Liver (tissue), 3 donors: ENCODE data around the gene STK35.

Experiments used
- ATF3 ChIP-seq: IDR thresholded peaks from 2 replicates; pipeline ENCODE4 v1.6.1; 2016; ENCODE audit warnings: antibody characterized with exemption
- CTCF ChIP-seq: fragments of 150-350 bp; IDR thresholded peaks from 2 replicates; pipeline ENCODE4 v1.5.1; 2017; ENCODE audit warnings: improper control_type of control experiment, low read depth, low read length; ENCODE audit not compliant: missing input control
- EGR1 ChIP-seq, 2 donors: IDR thresholded peaks; 2 replicates each; pipeline ENCODE4 v1.6.1; 2016 to 2018; ENCODE audit warnings: antibody characterized with exemption in 2 of 2, low read depth in 2 of 2
- FOXA1 ChIP-seq: IDR thresholded peaks from 2 replicates; pipeline ENCODE4 v1.6.1; 2016; ENCODE audit warnings: antibody characterized with exemption
- FOXA2 ChIP-seq: IDR thresholded peaks from 2 replicates; pipeline ENCODE4 v1.6.1; 2016; ENCODE audit warnings: antibody characterized with exemption
- HNF4A ChIP-seq, 2 donors: conservative IDR thresholded peaks; 2 replicates each; pipeline ENCODE4 v1.6.1; 2016; ENCODE audit warnings: antibody characterized with exemption in 2 of 2, mild to moderate bottlenecking in 2 of 2
- HNF4G ChIP-seq: IDR thresholded peaks from 2 replicates; pipeline ENCODE4 v1.6.1; 2016; ENCODE audit warnings: antibody characterized with exemption
- JUND ChIP-seq, 2 donors: IDR thresholded peaks; 2 replicates each; pipeline ENCODE4 v1.6.1; 2016; ENCODE audit warnings: antibody characterized with exemption in 2 of 2
- MAX ChIP-seq: IDR thresholded peaks from 2 replicates; pipeline ENCODE4 v1.6.1; 2016; ENCODE audit warnings: antibody characterized with exemption
- REST ChIP-seq: IDR thresholded peaks from 2 replicates; pipeline ENCODE4 v1.6.1; 2016; ENCODE audit warnings: antibody characterized with exemption, mild to moderate bottlenecking
- SP1 ChIP-seq: IDR thresholded peaks from 2 replicates; pipeline ENCODE4 v1.6.1; 2018; ENCODE audit warnings: antibody characterized with exemption, mild to moderate bottlenecking
- TAF1 ChIP-seq: conservative IDR thresholded peaks from 2 replicates; pipeline ENCODE4 v1.6.1; 2016; ENCODE audit warnings: antibody characterized with exemption, mild to moderate bottlenecking
- YY1 ChIP-seq: IDR thresholded peaks from 2 replicates; pipeline ENCODE4 v1.6.1; 2016; ENCODE audit warnings: antibody characterized with exemption, mild to moderate bottlenecking
- ZBTB33 ChIP-seq: IDR thresholded peaks from 2 replicates; pipeline ENCODE4 v1.6.1; 2016; ENCODE audit warnings: antibody characterized with exemption
- donor health status: healthy.
- donor health status: healthy.

GRCh38 chr20:2128542-2128941 is 26.9 kb downstream of the STK35 start:
- TF ChIP-seq ZBTB33 (no peak), MAX (no peak), JUND (IDR thresholded peaks at IDR 0.05) (no peak), FOXA1 (no peak), REST (no peak), YY1 (no peak), CTCF (no peak), TAF1 (no peak), HNF4G (no peak), SP1 (no peak), HNF4A (conservative IDR thresholded peaks at IDR 0.05) (no peak), ATF3 (no peak), EGR1 (IDR thresholded peaks at IDR 0.05; ENCODE audit: low read depth in 2 of 2) (no peak), FOXA2 (no peak)
